Measurements from ENCODE around the gene RDH14. TPM values are rescaled to one million over a fixed set of nuclear protein-coding genes. Genes with fewer than 3 reads are reported as not detected.

Gene RDH14
- total and polyA plus RNA-seq, 4 experiments from 2014 or later: 18.0 to 42.6 (median 30.7) TPM

DNA sequence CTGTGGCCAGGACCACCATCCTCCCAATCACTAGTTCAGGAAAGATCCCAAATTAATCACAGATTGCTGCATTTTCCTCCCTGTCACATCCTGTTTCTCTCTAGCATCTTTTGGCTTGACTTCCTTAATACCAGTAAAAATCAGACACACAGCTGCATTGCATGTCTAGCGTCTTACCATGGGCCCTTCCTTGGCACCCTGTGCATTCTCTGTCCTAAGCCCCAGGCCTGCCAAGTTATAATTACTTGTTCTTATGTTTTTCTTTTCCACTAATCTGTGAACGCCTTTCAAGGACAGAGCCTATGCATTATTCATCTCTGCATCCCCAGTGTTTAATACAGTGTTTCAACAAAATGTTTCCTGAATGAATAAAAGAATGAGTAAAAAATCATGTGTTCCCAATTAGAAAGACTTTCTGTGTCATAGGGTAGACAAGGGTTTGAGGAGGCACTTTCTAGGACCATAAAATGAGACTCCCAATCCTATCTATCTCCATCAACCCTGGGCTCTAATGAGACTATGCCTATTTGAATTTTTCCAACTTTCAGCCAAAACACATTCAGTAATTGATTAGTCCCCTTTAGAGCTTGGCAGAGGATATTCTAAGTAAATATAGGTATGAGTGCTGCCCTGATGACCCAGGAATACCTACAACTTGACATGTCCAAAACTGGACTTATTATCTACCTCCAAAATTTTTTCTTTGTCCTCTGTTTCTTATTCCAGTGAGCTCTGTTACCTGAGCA, 39.2 kb upstream of the RDH14 start:
- Histone ChIP-seq H3K36me3 (ENCODE audit: insufficient read depth, low read length) (no peaks in the 10 kb centered on the region), H3K9me3 (ENCODE audit: control insufficient read depth in 1 of 2, low read length in 2 of 2) (no peaks in the 10 kb centered on the region), H3K4me1 (ENCODE audit: insufficient read depth, low read length) (no peaks in the 10 kb centered on the region), H3K27me3 (ENCODE audit: insufficient read depth, low read length) (no peaks in the 10 kb centered on the region), H3K4me3 (ENCODE audit: low read length in 2 of 2) (no peak overlapping the region), H3K27ac (ENCODE audit: low read depth, low read length) (no peak overlapping the region)
- POLR2A ChIA-PET (ENCODE audit: partially characterized antibody): no interaction called here
- CTCF ChIA-PET (ENCODE audit: partially characterized antibody): no interaction called here
- H3K4me1 Mint-ChIP-seq: no peaks in the 10 kb centered on the region
- DNase-seq: no peak
- H3K27ac Mint-ChIP-seq: no peak overlapping the region
- no peaks in the 10 kb centered on the region for H3K27me3 Mint-ChIP-seq
- peaks cover 11 to 27% of the 10 kb centered on the region in 2 donors for H3K36me3 Mint-ChIP-seq
- H3K9me3 Mint-ChIP-seq: peaks cover 0 to 4% (median 0%) of the 10 kb centered on the region in 8 donors
- no peak overlapping the region for H3K4me3 Mint-ChIP-seq
- intact Hi-C loops (cut with micrococcal nuclease): no loop called here

DNA sequence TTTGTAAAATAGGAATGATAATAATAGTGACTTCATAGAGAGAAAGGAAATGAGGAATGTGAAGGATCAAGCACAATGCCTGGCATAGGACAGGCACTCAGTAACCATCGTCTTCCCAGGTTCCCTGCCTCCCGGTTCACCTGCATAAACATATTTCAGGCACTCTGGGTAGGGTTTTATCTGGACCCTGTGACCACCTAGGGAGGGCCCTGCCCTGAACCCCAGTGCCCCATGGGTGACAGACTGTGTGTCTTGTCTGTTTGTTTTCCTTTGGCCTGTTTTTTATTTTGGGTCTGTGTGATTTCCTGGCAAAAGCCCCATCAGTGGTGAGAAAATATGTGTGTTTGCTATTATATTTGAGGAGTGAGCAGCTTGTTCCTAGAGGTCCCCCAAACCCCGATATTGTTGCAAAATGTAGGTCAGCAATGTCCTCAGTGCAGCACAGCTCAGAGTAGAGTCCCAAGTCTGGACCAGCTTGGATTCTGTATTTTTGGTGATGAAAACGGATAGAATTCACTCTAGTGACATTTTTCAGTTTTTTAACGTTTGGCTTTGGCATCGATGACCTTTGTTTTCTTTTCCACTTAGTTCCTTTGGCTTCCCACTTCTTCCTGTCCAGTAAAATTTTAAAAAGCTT, 38.5 kb upstream of the RDH14 start:
- Histone ChIP-seq H3K4me1 (ENCODE audit: insufficient read depth, low read length) (no peaks in the 10 kb centered on the region), H3K27ac (ENCODE audit: low read depth, low read length) (no peak overlapping the region), H3K9me3 (ENCODE audit: control insufficient read depth in 1 of 2, low read length in 2 of 2) (no peaks in the 10 kb centered on the region), H3K36me3 (ENCODE audit: insufficient read depth, low read length) (no peaks in the 10 kb centered on the region), H3K4me3 (ENCODE audit: low read length in 2 of 2) (no peak overlapping the region), H3K27me3 (ENCODE audit: insufficient read depth, low read length) (no peaks in the 10 kb centered on the region)
- intact Hi-C loops (cut with micrococcal nuclease): no loop called here
- no peaks in the 10 kb centered on the region for H3K4me1 Mint-ChIP-seq
- H3K27ac Mint-ChIP-seq: no peak overlapping the region
- DNase-seq: no peak
- H3K27me3 Mint-ChIP-seq: no peaks in the 10 kb centered on the region
- no peak overlapping the region for H3K4me3 Mint-ChIP-seq
- CTCF ChIA-PET (ENCODE audit: partially characterized antibody): no interaction called here
- H3K9me3 Mint-ChIP-seq: peaks cover 0 to 4% (median 0%) of the 10 kb centered on the region in 8 donors
- POLR2A ChIA-PET (ENCODE audit: partially characterized antibody): no interaction called here
- peaks cover 11 to 28% of the 10 kb centered on the region in 2 donors for H3K36me3 Mint-ChIP-seq

DNA sequence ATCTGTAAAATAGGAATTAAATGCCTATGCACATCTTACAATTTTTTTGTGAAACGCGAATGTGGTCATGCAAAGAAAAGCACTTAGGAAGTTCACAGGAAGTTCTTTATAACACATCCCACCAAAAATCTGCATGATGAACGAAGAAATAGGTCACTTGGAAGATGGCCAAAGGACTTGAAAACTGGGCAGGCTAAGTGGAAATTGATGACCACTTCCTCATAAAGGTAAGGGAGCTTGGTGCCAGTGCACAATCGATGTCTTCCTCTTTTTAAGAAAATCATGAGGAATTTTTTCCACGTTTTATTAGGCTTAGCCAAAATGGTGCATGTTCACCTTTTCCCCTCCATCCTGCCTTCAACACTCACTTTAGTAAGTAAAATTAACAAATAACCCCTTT, 37.2 kb upstream of the RDH14 start:
- H3K4me3 ChIP-seq (ENCODE audit: low read length in 2 of 2): no peak overlapping the region
- no peaks in the 10 kb centered on the region for H3K27me3 ChIP-seq (ENCODE audit: insufficient read depth, low read length)
- Mint-ChIP-seq H3K9me3 (peaks cover 0 to 4% (median 0%) of the 10 kb centered on the region in 8 donors), H3K36me3 (peaks cover 14 to 39% of the 10 kb centered on the region in 2 donors), H3K27me3 (no peaks in the 10 kb centered on the region), H3K4me3 (no peak overlapping the region), H3K4me1 (no peaks in the 10 kb centered on the region), H3K27ac (no peak overlapping the region)
- H3K36me3 ChIP-seq (ENCODE audit: insufficient read depth, low read length): no peaks in the 10 kb centered on the region
- no peaks in the 10 kb centered on the region for H3K9me3 ChIP-seq (ENCODE audit: control insufficient read depth in 1 of 2, low read length in 2 of 2)
- ChIA-PET POLR2A (ENCODE audit: partially characterized antibody) (no interaction called here), CTCF (ENCODE audit: partially characterized antibody) (no interaction called here)
- H3K27ac ChIP-seq (ENCODE audit: low read depth, low read length): no peak overlapping the region
- intact Hi-C loops (cut with micrococcal nuclease): no loop called here
- no peaks in the 10 kb centered on the region for H3K4me1 ChIP-seq (ENCODE audit: insufficient read depth, low read length)
- no peak for DNase-seq

DNA sequence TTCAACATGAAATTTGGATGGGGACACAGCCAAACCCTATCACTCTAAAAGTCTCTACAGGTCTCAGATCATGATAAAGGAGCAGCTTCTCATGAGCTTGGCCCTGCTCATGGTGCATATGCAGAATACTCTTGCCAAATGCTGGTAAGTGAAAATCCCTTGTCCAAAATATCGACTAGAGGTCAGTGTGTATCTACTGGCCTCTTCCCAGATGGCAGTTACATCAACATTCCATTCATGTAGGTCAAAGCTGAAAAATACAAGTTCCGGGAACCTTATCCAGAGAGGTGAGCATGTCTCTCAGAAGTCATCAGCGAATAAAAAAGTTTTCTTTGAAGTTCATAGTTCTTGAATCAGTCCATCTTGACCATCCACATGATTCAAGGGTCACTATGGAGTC, 36.5 kb upstream of the RDH14 start:
- H3K9me3 Mint-ChIP-seq: peaks cover 0 to 4% (median 0%) of the 10 kb centered on the region in 8 donors
- H3K4me1 Mint-ChIP-seq: no peaks in the 10 kb centered on the region
- no peaks in the 10 kb centered on the region for H3K27me3 ChIP-seq (ENCODE audit: insufficient read depth, low read length)
- DNase-seq: no peak
- H3K27ac ChIP-seq (ENCODE audit: low read depth, low read length): no peak overlapping the region
- no peaks in the 10 kb centered on the region for H3K36me3 ChIP-seq (ENCODE audit: insufficient read depth, low read length)
- intact Hi-C loops (cut with micrococcal nuclease): no loop called here
- no peak overlapping the region for H3K4me3 ChIP-seq (ENCODE audit: low read length in 2 of 2)
- ChIA-PET CTCF (ENCODE audit: partially characterized antibody) (no interaction called here), POLR2A (ENCODE audit: partially characterized antibody) (no interaction called here)
- peaks cover 14 to 45% of the 10 kb centered on the region in 2 donors for H3K36me3 Mint-ChIP-seq
- H3K9me3 ChIP-seq (ENCODE audit: control insufficient read depth in 1 of 2, low read length in 2 of 2): no peaks in the 10 kb centered on the region
- no peak overlapping the region for H3K27ac Mint-ChIP-seq
- no peaks in the 10 kb centered on the region for H3K4me1 ChIP-seq (ENCODE audit: insufficient read depth, low read length)
- no peak overlapping the region for H3K4me3 Mint-ChIP-seq
- H3K27me3 Mint-ChIP-seq: no peaks in the 10 kb centered on the region

DNA sequence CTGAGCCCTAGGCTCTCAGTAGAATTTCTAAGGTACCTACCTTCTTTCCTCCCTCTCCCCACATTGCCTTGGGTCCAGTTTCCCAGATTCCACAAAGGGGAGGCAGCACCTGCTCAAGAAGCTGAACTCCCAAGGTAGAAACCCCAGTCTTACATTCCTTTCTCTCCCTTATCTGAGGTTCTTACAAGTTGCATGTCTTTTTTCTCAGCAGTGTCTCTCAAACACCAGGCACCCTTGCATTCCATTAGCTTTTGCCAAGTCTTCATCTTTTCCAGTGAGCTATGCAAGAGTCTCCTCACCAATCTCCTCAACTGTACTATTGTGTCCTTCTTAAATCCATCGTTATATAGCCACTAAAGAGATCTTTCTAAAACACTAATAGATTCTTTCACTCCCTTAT, 33.0 kb upstream of the RDH14 start:
- intact Hi-C loops (cut with micrococcal nuclease): no loop called here
- CTCF ChIA-PET (ENCODE audit: partially characterized antibody): interaction anchor here (0.8 kb wide), 1 partner anchor 33 kb away, joined by 3 read pairs; the partner anchor contains the start of gene RDH14
- Histone ChIP-seq H3K4me3 (ENCODE audit: low read length in 2 of 2) (no peak overlapping the region), H3K4me1 (ENCODE audit: insufficient read depth, low read length) (no peaks in the 10 kb centered on the region), H3K27ac (ENCODE audit: low read depth, low read length) (no peak overlapping the region), H3K27me3 (ENCODE audit: insufficient read depth, low read length) (no peaks in the 10 kb centered on the region), H3K36me3 (ENCODE audit: insufficient read depth, low read length) (peaks cover 9% of the 10 kb centered on the region), H3K9me3 (ENCODE audit: control insufficient read depth in 1 of 2, low read length in 2 of 2) (no peaks in the 10 kb centered on the region)
- POLR2A ChIA-PET (ENCODE audit: partially characterized antibody): no interaction called here
- H3K9me3 Mint-ChIP-seq: peaks cover 0 to 4% (median 0%) of the 10 kb centered on the region in 8 donors
- H3K27me3 Mint-ChIP-seq: no peaks in the 10 kb centered on the region
- DNase-seq: no peak
- H3K4me1 Mint-ChIP-seq: peaks cover 0 to 2% (median 0%) of the 10 kb centered on the region in 4 donors
- H3K27ac Mint-ChIP-seq: no peak overlapping the region
- H3K4me3 Mint-ChIP-seq: no peak overlapping the region
- peaks cover 16 to 52% of the 10 kb centered on the region in 2 donors for H3K36me3 Mint-ChIP-seq

DNA sequence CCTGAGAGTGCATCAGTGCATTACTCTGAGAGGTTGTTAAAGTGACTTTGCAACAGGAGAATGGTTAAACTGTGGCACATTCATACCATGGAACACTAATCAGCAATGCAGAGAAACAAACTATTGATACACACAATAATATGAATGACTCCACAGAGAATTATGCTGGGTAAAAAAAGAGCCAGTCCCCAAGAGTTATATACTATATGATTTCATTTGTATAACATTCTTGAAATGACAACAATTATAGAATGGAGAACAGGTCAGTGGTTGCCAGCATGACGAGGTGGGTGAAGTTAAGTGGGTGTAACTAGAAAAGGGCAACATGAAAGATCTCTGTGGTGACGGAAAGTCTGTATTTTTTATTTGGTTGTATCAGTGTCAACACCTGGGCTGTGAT, 31.9 kb upstream of the RDH14 start:
- H3K4me1 Mint-ChIP-seq: peaks cover 0 to 2% (median 0%) of the 10 kb centered on the region in 4 donors
- no peak overlapping the region for H3K4me3 ChIP-seq (ENCODE audit: low read length in 2 of 2)
- H3K4me1 ChIP-seq (ENCODE audit: insufficient read depth, low read length): no peaks in the 10 kb centered on the region
- no peak overlapping the region for H3K27ac Mint-ChIP-seq
- no peak for DNase-seq
- no peaks in the 10 kb centered on the region for H3K27me3 Mint-ChIP-seq
- no peaks in the 10 kb centered on the region for H3K9me3 ChIP-seq (ENCODE audit: control insufficient read depth in 1 of 2, low read length in 2 of 2)
- H3K4me3 Mint-ChIP-seq: no peak overlapping the region
- peaks cover 14 to 54% of the 10 kb centered on the region in 2 donors for H3K36me3 Mint-ChIP-seq
- intact Hi-C loops (cut with micrococcal nuclease): no loop called here
- ChIA-PET POLR2A (ENCODE audit: partially characterized antibody) (no interaction called here), CTCF (ENCODE audit: partially characterized antibody) (no interaction called here)
- no peaks in the 10 kb centered on the region for H3K27me3 ChIP-seq (ENCODE audit: insufficient read depth, low read length)
- H3K36me3 ChIP-seq (ENCODE audit: insufficient read depth, low read length): peaks cover 9% of the 10 kb centered on the region
- H3K27ac ChIP-seq (ENCODE audit: low read depth, low read length): no peak overlapping the region
- H3K9me3 Mint-ChIP-seq: peaks cover 0 to 4% (median 0%) of the 10 kb centered on the region in 8 donors

DNA sequence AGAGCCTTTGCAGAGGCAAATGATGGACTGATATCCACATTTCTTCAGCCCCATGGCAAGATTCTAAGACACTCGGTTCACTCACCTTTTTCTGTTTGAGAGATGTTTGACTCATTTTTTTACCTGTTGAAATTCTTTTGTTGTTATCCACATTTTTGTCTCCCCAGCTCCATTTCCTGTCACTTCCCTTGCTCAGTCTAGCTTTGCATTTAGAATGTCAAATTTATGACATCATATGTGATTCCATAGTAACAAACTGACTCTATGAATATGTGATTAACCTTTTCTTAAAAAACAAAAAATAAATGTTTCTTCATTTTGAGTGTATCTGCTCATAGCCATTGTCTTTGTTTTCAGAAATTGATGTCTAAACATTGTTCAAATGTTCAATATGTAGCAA, 28.9 kb upstream of the RDH14 start, which contains the start of gene NT5C1B:
Gene NT5C1B (minus strand): TSS at position 216 of the 400 bp plus-strand sequence. CDS start 101 bp downstream, at position 115.
- Histone ChIP-seq H3K36me3 (ENCODE audit: insufficient read depth, low read length) (peaks cover 9% of the 10 kb centered on the region), H3K4me1 (ENCODE audit: insufficient read depth, low read length) (no peaks in the 10 kb centered on the region), H3K27ac (ENCODE audit: low read depth, low read length) (no peak within 1 kb of the TSS), H3K27me3 (ENCODE audit: insufficient read depth, low read length) (no peaks in the 10 kb centered on the region), H3K9me3 (ENCODE audit: control insufficient read depth in 1 of 2, low read length in 2 of 2) (no peaks in the 10 kb centered on the region), H3K4me3 (ENCODE audit: low read length in 2 of 2) (no peak within 1 kb of the TSS)
- Mint-ChIP-seq H3K4me3 (no peak within 1 kb of the TSS), H3K27me3 (no peaks in the 10 kb centered on the region), H3K4me1 (peaks cover 0 to 2% (median 0%) of the 10 kb centered on the region in 4 donors), H3K9me3 (peaks cover 0 to 6% (median 0%) of the 10 kb centered on the region in 8 donors), H3K27ac (no peak within 1 kb of the TSS), H3K36me3 (peaks cover 17 to 50% of the 10 kb centered on the region in 2 donors)
- no peak for DNase-seq
- intact Hi-C loops (cut with micrococcal nuclease): no loop called here
- ChIA-PET POLR2A (ENCODE audit: partially characterized antibody) (no interaction called here), CTCF (ENCODE audit: partially characterized antibody) (no interaction called here)

All from CD4-positive, alpha-beta memory T cell (primary cell).